ENCODE data around the gene SUGCT. TPM values are rescaled to one million over a fixed set of nuclear protein-coding genes. Genes with fewer than 3 reads are reported as not detected.

SUGCT gene
- total and polyA plus RNA-seq, 7 donors, result 2.4 to 7.3 (median 3.2) TPM

DNA sequence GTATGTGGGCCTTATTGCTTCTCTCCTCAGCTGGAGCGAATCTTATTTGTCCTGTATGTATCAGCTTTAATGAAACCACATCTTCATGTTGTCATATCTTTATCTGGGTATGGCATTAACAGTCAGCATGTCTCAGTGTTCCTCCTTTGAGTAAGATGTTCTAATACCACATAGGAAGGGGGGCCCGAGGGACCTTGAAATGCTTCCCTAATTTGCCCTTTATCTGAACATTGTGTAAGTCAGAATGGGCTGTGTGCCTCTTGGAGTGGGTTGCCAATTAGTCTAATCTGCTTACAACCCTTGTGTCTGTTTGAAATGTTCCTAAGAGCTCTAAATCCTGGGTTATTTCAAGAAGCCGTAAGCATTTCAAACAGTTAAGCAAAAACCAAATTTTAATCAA, 623.8 kb downstream of the SUGCT start:
- no peaks in the 10 kb centered on the region for H3K36me3 ChIP-seq (ENCODE audit: insufficient read depth in 1 of 2, low read depth in 1 of 2)
- H3K4me3 ChIP-seq, result no peak overlapping the region
- 87 to 90% (median 88%) methylated on average over 3 of the region's 3 CpGs for WGBS, 3 donors
- no peaks in the 10 kb centered on the region for H3K27me3 ChIP-seq (ENCODE audit: insufficient read depth in 3 of 3, low read length in 2 of 3)
- TF ChIP-seq, protein P1, sequence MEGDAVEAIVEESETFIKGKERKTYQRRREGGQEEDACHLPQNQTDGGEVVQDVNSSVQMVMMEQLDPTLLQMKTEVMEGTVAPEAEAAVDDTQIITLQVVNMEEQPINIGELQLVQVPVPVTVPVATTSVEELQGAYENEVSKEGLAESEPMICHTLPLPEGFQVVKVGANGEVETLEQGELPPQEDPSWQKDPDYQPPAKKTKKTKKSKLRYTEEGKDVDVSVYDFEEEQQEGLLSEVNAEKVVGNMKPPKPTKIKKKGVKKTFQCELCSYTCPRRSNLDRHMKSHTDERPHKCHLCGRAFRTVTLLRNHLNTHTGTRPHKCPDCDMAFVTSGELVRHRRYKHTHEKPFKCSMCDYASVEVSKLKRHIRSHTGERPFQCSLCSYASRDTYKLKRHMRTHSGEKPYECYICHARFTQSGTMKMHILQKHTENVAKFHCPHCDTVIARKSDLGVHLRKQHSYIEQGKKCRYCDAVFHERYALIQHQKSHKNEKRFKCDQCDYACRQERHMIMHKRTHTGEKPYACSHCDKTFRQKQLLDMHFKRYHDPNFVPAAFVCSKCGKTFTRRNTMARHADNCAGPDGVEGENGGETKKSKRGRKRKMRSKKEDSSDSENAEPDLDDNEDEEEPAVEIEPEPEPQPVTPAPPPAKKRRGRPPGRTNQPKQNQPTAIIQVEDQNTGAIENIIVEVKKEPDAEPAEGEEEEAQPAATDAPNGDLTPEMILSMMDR (IDR thresholded peaks at IDR 0.05), result no peak
- DNase-seq (no peak), ATAC-seq (no peak)
- no peaks in the 10 kb centered on the region for H3K9me3 ChIP-seq
- intact Hi-C loops (cut with DNase I), result no loop called here
- H3K4me1 ChIP-seq, result no peaks in the 10 kb centered on the region
- H3K27ac ChIP-seq, result no peak overlapping the region

DNA sequence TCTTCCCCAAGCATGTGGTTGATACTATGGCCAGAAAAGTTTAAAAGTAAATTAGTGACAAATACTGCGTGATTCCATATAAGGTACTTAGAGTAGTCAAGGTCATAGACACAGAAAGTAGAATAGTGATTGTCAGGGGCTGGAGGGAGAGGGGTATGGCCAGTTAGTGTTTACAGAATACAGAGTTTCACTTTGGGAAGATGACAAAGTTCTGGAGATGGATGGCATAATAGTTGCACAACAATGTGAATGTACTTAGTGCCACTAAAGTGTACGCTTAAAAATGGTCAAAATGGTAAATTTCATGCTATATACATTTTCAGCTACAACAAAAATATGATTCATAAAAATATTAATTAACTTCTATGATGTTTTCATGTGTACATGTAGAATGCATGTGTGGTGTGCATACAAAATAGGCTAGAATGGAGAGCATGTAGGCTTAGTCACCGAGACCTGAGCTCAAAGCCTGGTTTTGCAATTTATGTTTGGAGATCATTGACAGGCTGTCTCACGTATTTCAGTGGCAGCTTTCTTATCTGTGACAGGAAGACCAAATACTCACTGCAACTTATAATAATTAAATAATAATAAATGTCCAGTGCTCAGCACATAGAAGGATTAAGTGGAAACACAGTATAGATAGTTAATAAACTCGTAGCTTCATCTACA, 625.6 kb downstream of the SUGCT start:
- intact Hi-C loops (cut with DNase I), result no loop called here
- no peak for ATAC-seq
- H3K27me3 ChIP-seq (ENCODE audit: insufficient read depth in 3 of 3, low read length in 2 of 3), result no peaks in the 10 kb centered on the region
- no peaks in the 10 kb centered on the region for H3K36me3 ChIP-seq (ENCODE audit: insufficient read depth in 1 of 2, low read depth in 1 of 2)
- TF ChIP-seq, protein P1 (IDR thresholded peaks at IDR 0.05), result no peak
- DNase-seq, result no peak
- no peaks in the 10 kb centered on the region for H3K4me1 ChIP-seq
- no peaks in the 10 kb centered on the region for H3K9me3 ChIP-seq
- no peak overlapping the region for H3K27ac ChIP-seq
- WGBS, 3 donors, result 82 to 93% (median 86%) methylated on average over 5 of the region's 5 CpGs
- H3K4me3 ChIP-seq, result no peak overlapping the region

- Histone ChIP-seq H3K27me3 (ENCODE audit: insufficient read depth in 3 of 3, low read length in 2 of 3) (no peaks in the 10 kb centered on the region), H3K27ac (no peak overlapping the region), H3K4me3 (no peak overlapping the region), H3K36me3 (ENCODE audit: insufficient read depth in 1 of 2, low read depth in 1 of 2) (no peaks in the 10 kb centered on the region), H3K9me3 (no peaks in the 10 kb centered on the region), H3K4me1 (no peaks in the 10 kb centered on the region)
- 29 to 43% (median 41%) methylated on average over 4 of the region's 4 CpGs for WGBS, 3 donors
- intact Hi-C loops (cut with DNase I), result no loop called here
- no peak for DNase-seq
- ATAC-seq, result no peak
- TF ChIP-seq, protein P1 (IDR thresholded peaks at IDR 0.05), result no peak
These were observed 626.2 kb downstream of the SUGCT start for GRCh38 chr7:40760987-40761386.

DNA sequence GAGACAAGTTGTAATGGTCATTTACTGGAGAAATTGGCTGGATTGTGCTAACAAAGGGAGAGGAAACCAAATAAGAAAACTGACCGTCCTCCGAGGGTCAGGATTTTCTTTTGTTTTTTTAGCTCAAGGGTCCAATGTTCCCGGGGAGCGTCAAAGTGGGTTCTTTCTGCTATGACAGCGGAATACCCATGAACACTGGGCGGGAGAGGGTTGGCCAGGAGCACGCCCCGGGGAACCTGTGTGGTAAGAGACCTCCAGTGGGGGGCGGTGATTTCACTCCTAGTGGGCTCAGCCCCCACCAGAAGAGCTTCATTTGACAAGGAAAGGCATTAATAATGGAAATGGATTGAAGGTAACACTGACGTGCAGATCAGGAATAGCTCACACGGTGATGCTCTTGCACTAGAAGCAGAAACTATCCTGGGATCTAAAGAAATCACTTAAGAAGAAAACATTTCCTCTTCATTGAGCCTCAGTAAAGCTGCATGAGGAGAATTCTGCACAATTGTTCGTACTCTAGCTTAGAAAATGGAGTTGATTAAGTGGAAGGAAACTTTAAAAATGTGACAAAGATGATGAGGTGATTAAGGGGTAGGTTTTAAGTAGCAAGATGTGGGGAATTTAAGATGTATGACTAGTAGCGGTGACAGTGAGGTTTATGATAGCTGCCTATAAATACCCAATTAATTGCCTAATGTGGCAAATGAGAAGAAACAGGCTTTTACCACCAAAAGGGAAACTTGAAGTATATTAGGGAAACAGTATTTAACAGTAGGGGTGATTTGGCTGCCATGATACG, 627.2 kb downstream of the SUGCT start:
- ATAC-seq, result no peak
- no peak overlapping the region for H3K4me3 ChIP-seq
- no peaks in the 10 kb centered on the region for H3K27me3 ChIP-seq (ENCODE audit: insufficient read depth in 3 of 3, low read length in 2 of 3)
- intact Hi-C loops (cut with DNase I), result no loop called here
- no peaks in the 10 kb centered on the region for H3K4me1 ChIP-seq
- H3K27ac ChIP-seq, result no peak overlapping the region
- no peaks in the 10 kb centered on the region for H3K9me3 ChIP-seq
- H3K36me3 ChIP-seq (ENCODE audit: insufficient read depth in 1 of 2, low read depth in 1 of 2), result no peaks in the 10 kb centered on the region
- no peak for DNase-seq
- TF ChIP-seq, protein P1 (IDR thresholded peaks at IDR 0.05), result no peak
- WGBS, 3 donors, result 75 to 79% (median 79%) methylated on average over 14 of the region's 14 CpGs
